ENCODE measurements around the gene SLC35D1.
A peak's percentile ranks its signal among the peaks of the same experiment; 100 is the strongest.
"Not testable (repeated sequence)": the region's sequence is repeated elsewhere in the genome, so short reads cannot be mapped to it uniquely, and the experiment has no call there.

SLC35D1 gene

GRCh38 chr1:66985835-66986234 is 68.1 kb downstream of the SLC35D1 start:
- no peak for DNase-seq (ENCODE audit: low read depth in 2 of 2)

GRCh38 chr1:66984491-66984890 is 69.5 kb downstream of the SLC35D1 start:
- no peak for DNase-seq (ENCODE audit: low read depth in 2 of 2)

- DNase-seq (ENCODE audit: low read depth in 2 of 2), result no peak
Measured at GRCh38 chr1:66982561-66983260, 71.2 kb downstream of the SLC35D1 start.

GRCh38 chr1:66981679-66982078 is 72.3 kb downstream of the SLC35D1 start:
- DNase-seq (ENCODE audit: low read depth in 2 of 2), result peak in 1 of 2 donors; percentile 20

- no peak for DNase-seq (ENCODE audit: low read depth in 2 of 2)
Measured at GRCh38 chr1:66980745-66981367, 73.1 kb downstream of the SLC35D1 start.

- not testable (repeated sequence) for DNase-seq (ENCODE audit: low read depth in 2 of 2)
Measured at GRCh38 chr1:66979621-66980020, 74.3 kb downstream of the SLC35D1 start.

GRCh38 chr1:66978201-66978600 is 75.7 kb downstream of the SLC35D1 start:
- DNase-seq (ENCODE audit: low read depth in 2 of 2), result no peak

- no peak for DNase-seq (ENCODE audit: low read depth in 2 of 2)
Measured at GRCh38 chr1:66968574-66968973, 85.4 kb downstream of the SLC35D1 start.

GRCh38 chr1:66966188-66966873 is 87.6 kb downstream of the SLC35D1 start:
- DNase-seq (ENCODE audit: low read depth in 2 of 2), result not testable (repeated sequence)

- DNase-seq (ENCODE audit: low read depth in 2 of 2), result no peak
Measured at GRCh38 chr1:66957938-66958337, 96.0 kb downstream of the SLC35D1 start.

GRCh38 chr1:66954208-66954607 is 99.7 kb downstream of the SLC35D1 start:
- no peak for DNase-seq (ENCODE audit: low read depth in 2 of 2)

- no peak for DNase-seq (ENCODE audit: low read depth in 2 of 2)
Measured at GRCh38 chr1:66951513-66951912, 102.4 kb downstream of the SLC35D1 start.
